ENCODE results near the gene SKAP1. TPM values are rescaled to one million over a fixed set of nuclear protein-coding genes. Genes with fewer than 3 reads are reported as not detected.

The SKAP1 gene
- total RNA-seq, 2 donors from 2014 or later = 136 to 138 TPM

- Mint-ChIP-seq H3K4me3 (no peak overlapping the region), H3K4me1 (peaks cover 11% of the 10 kb centered on the region), H3K27ac (peak overlapping the region; percentile 27), H3K36me3 (ENCODE audit: low read depth) (peaks cover 3% of the 10 kb centered on the region), H3K27me3 (no peaks in the 10 kb centered on the region)
- ATAC-seq (no peak), DNase-seq (no peak)
- no peaks in the 10 kb centered on the region for H3K9me3 ChIP-seq (ENCODE audit: control insufficient read depth, low read length, poor library complexity, severe bottlenecking)
These were observed 295.0 kb downstream of the SKAP1 start for GRCh38 chr17:48134912-48135480.

GRCh38 chr17:48132385-48132784 is 297.6 kb downstream of the SKAP1 start:
- no peaks in the 10 kb centered on the region for H3K27me3 Mint-ChIP-seq
- H3K27ac Mint-ChIP-seq = peak overlapping the region; percentile 70
- peaks cover 5% of the 10 kb centered on the region for H3K4me1 Mint-ChIP-seq
- DNase-seq = no peak
- H3K4me3 Mint-ChIP-seq = peak overlapping the region; percentile 28
- no peak for ATAC-seq
- no peaks in the 10 kb centered on the region for H3K9me3 ChIP-seq (ENCODE audit: control insufficient read depth, low read length, poor library complexity, severe bottlenecking)
- H3K36me3 Mint-ChIP-seq (ENCODE audit: low read depth) = no peaks in the 10 kb centered on the region

GRCh38 chr17:48131216-48131824 is 298.7 kb downstream of the SKAP1 start:
- ATAC-seq (peak; percentile 86), DNase-seq (peak in 1 of 3 donors; percentile 35)
- no peaks in the 10 kb centered on the region for H3K27me3 Mint-ChIP-seq

GRCh38 chr17:48129981-48130380 is 300.0 kb downstream of the SKAP1 start:
- peaks cover 5% of the 10 kb centered on the region for H3K4me1 Mint-ChIP-seq
- H3K27me3 Mint-ChIP-seq = no peaks in the 10 kb centered on the region
- peak overlapping the region; percentile 75 for H3K27ac Mint-ChIP-seq
- ATAC-seq (no peak), DNase-seq (no peak)
- H3K9me3 ChIP-seq (ENCODE audit: control insufficient read depth, low read length, poor library complexity, severe bottlenecking) = no peaks in the 10 kb centered on the region
- H3K4me3 Mint-ChIP-seq = no peak overlapping the region
- no peaks in the 10 kb centered on the region for H3K36me3 Mint-ChIP-seq (ENCODE audit: low read depth)

More at GRCh38 chr17:48131216-48131824, 298.7 kb downstream of the SKAP1 start:
- Mint-ChIP-seq H3K36me3 (ENCODE audit: low read depth) (no peaks in the 10 kb centered on the region), H3K4me1 (peaks cover 5% of the 10 kb centered on the region), H3K4me3 (no peak overlapping the region), H3K27ac (peak overlapping the region; percentile 75)
- H3K9me3 ChIP-seq (ENCODE audit: control insufficient read depth, low read length, poor library complexity, severe bottlenecking) = no peaks in the 10 kb centered on the region

- ATAC-seq = no peak
- H3K4me3 Mint-ChIP-seq = no peak overlapping the region
- H3K9me3 ChIP-seq (ENCODE audit: control insufficient read depth, low read length, poor library complexity, severe bottlenecking) = no peaks in the 10 kb centered on the region
- H3K27ac Mint-ChIP-seq = no peak overlapping the region
- DNase-seq = no peak
- no peaks in the 10 kb centered on the region for H3K36me3 Mint-ChIP-seq (ENCODE audit: low read depth)
- no peaks in the 10 kb centered on the region for H3K27me3 Mint-ChIP-seq
- peaks cover 5% of the 10 kb centered on the region for H3K4me1 Mint-ChIP-seq
These were observed 301.6 kb downstream of the SKAP1 start for GRCh38 chr17:48128400-48128799.

GRCh38 chr17:48127371-48128051 is 302.5 kb downstream of the SKAP1 start:
- H3K9me3 ChIP-seq (ENCODE audit: control insufficient read depth, low read length, poor library complexity, severe bottlenecking) = no peaks in the 10 kb centered on the region
- no peak overlapping the region for H3K27ac Mint-ChIP-seq
- no peak overlapping the region for H3K4me3 Mint-ChIP-seq
- H3K4me1 Mint-ChIP-seq = peaks cover 6% of the 10 kb centered on the region
- DNase-seq (no peak), ATAC-seq (no peak)
- H3K27me3 Mint-ChIP-seq = no peaks in the 10 kb centered on the region
- no peaks in the 10 kb centered on the region for H3K36me3 Mint-ChIP-seq (ENCODE audit: low read depth)

- DNase-seq (no peak), ATAC-seq (no peak)
- no peaks in the 10 kb centered on the region for H3K27me3 Mint-ChIP-seq
These were observed 303.5 kb downstream of the SKAP1 start for GRCh38 chr17:48126532-48126850.

GRCh38 chr17:48125829-48126531 is 304.0 kb downstream of the SKAP1 start:
- ATAC-seq (no peak), DNase-seq (no peak)
- H3K4me3 Mint-ChIP-seq = no peak overlapping the region
- H3K27me3 Mint-ChIP-seq = no peaks in the 10 kb centered on the region
- H3K9me3 ChIP-seq (ENCODE audit: control insufficient read depth, low read length, poor library complexity, severe bottlenecking) = no peaks in the 10 kb centered on the region
- peaks cover 6% of the 10 kb centered on the region for H3K4me1 Mint-ChIP-seq
- no peak overlapping the region for H3K27ac Mint-ChIP-seq
- no peaks in the 10 kb centered on the region for H3K36me3 Mint-ChIP-seq (ENCODE audit: low read depth)

More at GRCh38 chr17:48126532-48126850, 303.5 kb downstream of the SKAP1 start:
- no peak overlapping the region for H3K4me3 Mint-ChIP-seq
- H3K4me1 Mint-ChIP-seq = peaks cover 8% of the 10 kb centered on the region
- H3K36me3 Mint-ChIP-seq (ENCODE audit: low read depth) = no peaks in the 10 kb centered on the region
- H3K27ac Mint-ChIP-seq = no peak overlapping the region
- H3K9me3 ChIP-seq (ENCODE audit: control insufficient read depth, low read length, poor library complexity, severe bottlenecking) = no peaks in the 10 kb centered on the region

GRCh38 chr17:48123776-48124388 is 306.1 kb downstream of the SKAP1 start:
- H3K27ac Mint-ChIP-seq = no peak overlapping the region
- H3K9me3 ChIP-seq (ENCODE audit: control insufficient read depth, low read length, poor library complexity, severe bottlenecking) = no peaks in the 10 kb centered on the region
- ATAC-seq = no peak
- peaks cover 4% of the 10 kb centered on the region for H3K4me1 Mint-ChIP-seq
- no peak overlapping the region for H3K4me3 Mint-ChIP-seq
- H3K27me3 Mint-ChIP-seq = no peaks in the 10 kb centered on the region
- DNase-seq = no peak
- H3K36me3 Mint-ChIP-seq (ENCODE audit: low read depth) = no peaks in the 10 kb centered on the region

GRCh38 chr17:48123111-48123510 is 306.9 kb downstream of the SKAP1 start:
- Mint-ChIP-seq H3K27ac (peak overlapping the region; percentile 56), H3K36me3 (ENCODE audit: low read depth) (no peaks in the 10 kb centered on the region)
- no peak for ATAC-seq

GRCh38 chr17:48122665-48123045 is 307.4 kb downstream of the SKAP1 start:
- no peak for DNase-seq
- H3K36me3 Mint-ChIP-seq (ENCODE audit: low read depth) = no peaks in the 10 kb centered on the region
- no peak overlapping the region for H3K4me3 Mint-ChIP-seq
- no peaks in the 10 kb centered on the region for H3K27me3 Mint-ChIP-seq
- H3K4me1 Mint-ChIP-seq = peaks cover 4% of the 10 kb centered on the region
- ATAC-seq = no peak
- H3K27ac Mint-ChIP-seq = peak overlapping the region; percentile 56
- H3K9me3 ChIP-seq (ENCODE audit: control insufficient read depth, low read length, poor library complexity, severe bottlenecking) = no peaks in the 10 kb centered on the region

More at GRCh38 chr17:48123111-48123510, 306.9 kb downstream of the SKAP1 start:
- H3K27me3 Mint-ChIP-seq = no peaks in the 10 kb centered on the region
- H3K4me1 Mint-ChIP-seq = peaks cover 4% of the 10 kb centered on the region
- H3K4me3 Mint-ChIP-seq = no peak overlapping the region
- no peak for DNase-seq
- no peaks in the 10 kb centered on the region for H3K9me3 ChIP-seq (ENCODE audit: control insufficient read depth, low read length, poor library complexity, severe bottlenecking)

GRCh38 chr17:48121923-48122664 is 307.9 kb downstream of the SKAP1 start:
- Mint-ChIP-seq H3K27ac (no peak overlapping the region), H3K4me3 (no peak overlapping the region), H3K36me3 (ENCODE audit: low read depth) (no peaks in the 10 kb centered on the region), H3K27me3 (no peaks in the 10 kb centered on the region), H3K4me1 (peaks cover 4% of the 10 kb centered on the region)
- no peaks in the 10 kb centered on the region for H3K9me3 ChIP-seq (ENCODE audit: control insufficient read depth, low read length, poor library complexity, severe bottlenecking)
- DNase-seq = no peak
- no peak for ATAC-seq

Data from T-helper 17 cell (primary cell).